ENCODE data around the gene FBXO40. TPM values are rescaled to one million over a fixed set of nuclear protein-coding genes. Genes with fewer than 3 reads are reported as not detected.

FBXO40 gene
- total and polyA plus RNA-seq, 10 of the 15 experiments (the other 5 are each of a cell fraction or from before 2014, with no cell fraction given), result 0.03 to 0.05 (median 0.04) TPM; not detected in 7

GRCh38 chr3:121545574-121546455, 47.4 kb upstream of the FBXO40 start, which contains the start of gene POLQ (continued):
- TF ChIP-seq, protein P1, sequence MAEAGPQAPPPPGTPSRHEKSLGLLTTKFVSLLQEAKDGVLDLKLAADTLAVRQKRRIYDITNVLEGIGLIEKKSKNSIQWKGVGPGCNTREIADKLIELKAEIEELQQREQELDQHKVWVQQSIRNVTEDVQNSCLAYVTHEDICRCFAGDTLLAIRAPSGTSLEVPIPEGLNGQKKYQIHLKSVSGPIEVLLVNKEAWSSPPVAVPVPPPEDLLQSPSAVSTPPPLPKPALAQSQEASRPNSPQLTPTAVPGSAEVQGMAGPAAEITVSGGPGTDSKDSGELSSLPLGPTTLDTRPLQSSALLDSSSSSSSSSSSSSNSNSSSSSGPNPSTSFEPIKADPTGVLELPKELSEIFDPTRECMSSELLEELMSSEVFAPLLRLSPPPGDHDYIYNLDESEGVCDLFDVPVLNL (IDR thresholded peaks at IDR 0.05; ENCODE audit: low read depth, low read length), result peak; percentile 95
- TF ChIP-seq BRCA1 (IDR thresholded peaks at IDR 0.05; ENCODE audit: low read depth, low read length) (no peak), BACH1 (IDR thresholded peaks at IDR 0.05; ENCODE audit: borderline replicate concordance) (no peak), SPI1 (IDR thresholded peaks at IDR 0.05; ENCODE audit: borderline replicate concordance, insufficient read depth, low read depth, low read length) (peak; percentile 16; the same call in 1 of the 2 replicates), SMC3 (IDR thresholded peaks at IDR 0.05; ENCODE audit: borderline replicate concordance, low read length) (no peak), NFIC (IDR thresholded peaks at IDR 0.05; ENCODE audit: low read depth, low read length) (no peak), IRF3 (IDR thresholded peaks at IDR 0.05) (no peak), SMARCA5 (IDR thresholded peaks at IDR 0.05) (no peak), PML (IDR thresholded peaks at IDR 0.05; ENCODE audit: low read length) (peak; percentile 82), ESRRA (IDR thresholded peaks at IDR 0.05; ENCODE audit: low read length) (0 out of 2 replicates have a peak, but pooled peaks have one; percentile 25), ZBTB40 (IDR thresholded peaks at IDR 0.05; ENCODE audit: borderline replicate concordance) (peak; percentile 95), ZBED1 (IDR thresholded peaks at IDR 0.05; ENCODE audit: borderline replicate concordance) (no peak)
- TF ChIP-seq, protein P2, sequence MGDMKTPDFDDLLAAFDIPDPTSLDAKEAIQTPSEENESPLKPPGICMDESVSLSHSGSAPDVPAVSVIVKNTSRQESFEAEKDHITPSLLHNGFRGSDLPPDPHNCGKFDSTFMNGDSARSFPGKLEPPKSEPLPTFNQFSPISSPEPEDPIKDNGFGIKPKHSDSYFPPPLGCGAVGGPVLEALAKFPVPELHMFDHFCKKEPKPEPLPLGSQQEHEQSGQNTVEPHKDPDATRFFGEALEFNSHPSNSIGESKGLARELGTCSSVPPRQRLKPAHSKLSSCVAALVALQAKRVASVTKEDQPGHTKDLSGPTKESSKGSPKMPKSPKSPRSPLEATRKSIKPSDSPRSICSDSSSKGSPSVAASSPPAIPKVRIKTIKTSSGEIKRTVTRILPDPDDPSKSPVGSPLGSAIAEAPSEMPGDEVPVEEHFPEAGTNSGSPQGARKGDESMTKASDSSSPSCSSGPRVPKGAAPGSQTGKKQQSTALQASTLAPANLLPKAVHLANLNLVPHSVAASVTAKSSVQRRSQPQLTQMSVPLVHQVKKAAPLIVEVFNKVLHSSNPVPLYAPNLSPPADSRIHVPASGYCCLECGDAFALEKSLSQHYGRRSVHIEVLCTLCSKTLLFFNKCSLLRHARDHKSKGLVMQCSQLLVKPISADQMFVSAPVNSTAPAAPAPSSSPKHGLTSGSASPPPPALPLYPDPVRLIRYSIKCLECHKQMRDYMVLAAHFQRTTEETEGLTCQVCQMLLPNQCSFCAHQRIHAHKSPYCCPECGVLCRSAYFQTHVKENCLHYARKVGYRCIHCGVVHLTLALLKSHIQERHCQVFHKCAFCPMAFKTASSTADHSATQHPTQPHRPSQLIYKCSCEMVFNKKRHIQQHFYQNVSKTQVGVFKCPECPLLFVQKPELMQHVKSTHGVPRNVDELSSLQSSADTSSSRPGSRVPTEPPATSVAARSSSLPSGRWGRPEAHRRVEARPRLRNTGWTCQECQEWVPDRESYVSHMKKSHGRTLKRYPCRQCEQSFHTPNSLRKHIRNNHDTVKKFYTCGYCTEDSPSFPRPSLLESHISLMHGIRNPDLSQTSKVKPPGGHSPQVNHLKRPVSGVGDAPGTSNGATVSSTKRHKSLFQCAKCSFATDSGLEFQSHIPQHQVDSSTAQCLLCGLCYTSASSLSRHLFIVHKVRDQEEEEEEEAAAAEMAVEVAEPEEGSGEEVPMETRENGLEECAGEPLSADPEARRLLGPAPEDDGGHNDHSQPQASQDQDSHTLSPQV (IDR thresholded peaks at IDR 0.05), result no peak
- TF ChIP-seq, protein P3, sequence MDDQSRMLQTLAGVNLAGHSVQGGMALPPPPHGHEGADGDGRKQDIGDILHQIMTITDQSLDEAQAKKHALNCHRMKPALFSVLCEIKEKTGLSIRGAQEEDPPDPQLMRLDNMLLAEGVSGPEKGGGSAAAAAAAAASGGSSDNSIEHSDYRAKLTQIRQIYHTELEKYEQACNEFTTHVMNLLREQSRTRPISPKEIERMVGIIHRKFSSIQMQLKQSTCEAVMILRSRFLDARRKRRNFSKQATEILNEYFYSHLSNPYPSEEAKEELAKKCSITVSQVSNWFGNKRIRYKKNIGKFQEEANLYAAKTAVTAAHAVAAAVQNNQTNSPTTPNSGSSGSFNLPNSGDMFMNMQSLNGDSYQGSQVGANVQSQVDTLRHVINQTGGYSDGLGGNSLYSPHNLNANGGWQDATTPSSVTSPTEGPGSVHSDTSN (IDR thresholded peaks at IDR 0.05; ENCODE audit: insufficient replicate concordance, low read depth, low read length), result peak; percentile 26
- TF ChIP-seq, protein P4, sequence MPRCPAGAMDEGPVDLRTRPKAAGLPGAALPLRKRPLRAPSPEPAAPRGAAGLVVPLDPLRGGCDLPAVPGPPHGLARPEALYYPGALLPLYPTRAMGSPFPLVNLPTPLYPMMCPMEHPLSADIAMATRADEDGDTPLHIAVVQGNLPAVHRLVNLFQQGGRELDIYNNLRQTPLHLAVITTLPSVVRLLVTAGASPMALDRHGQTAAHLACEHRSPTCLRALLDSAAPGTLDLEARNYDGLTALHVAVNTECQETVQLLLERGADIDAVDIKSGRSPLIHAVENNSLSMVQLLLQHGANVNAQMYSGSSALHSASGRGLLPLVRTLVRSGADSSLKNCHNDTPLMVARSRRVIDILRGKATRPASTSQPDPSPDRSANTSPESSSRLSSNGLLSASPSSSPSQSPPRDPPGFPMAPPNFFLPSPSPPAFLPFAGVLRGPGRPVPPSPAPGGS (IDR thresholded peaks at IDR 0.05; ENCODE audit: borderline replicate concordance, insufficient read depth, low read depth, low read length, poor library complexity, severe bottlenecking), result no peak
